Measurements from ENCODE around the gene MBLAC1.

GRCh38 chr7:100163006-100163531, 36.3 kb downstream of the MBLAC1 start:
- no peak for TF ChIP-seq POLR2AphosphoS5 (IDR thresholded peaks at IDR 0.05)
- TF ChIP-seq CTCF (IDR thresholded peaks at IDR 0.05): no peak
- no peak for TF ChIP-seq POLR2A (IDR thresholded peaks at IDR 0.05; ENCODE audit: low read depth)
